Trophoblast cell (in vitro differentiated cells and primary cell): ENCODE results near the gene KLK7.

Source experiments
- DNase-seq, 2 donors: peaks; one replicate each; pipeline ENCODE4 v3.0.0-alpha.2; 2016
- H2AFZ ChIP-seq: 2 replicates; pipeline ENCODE4 v1.6.1; 2013; ENCODE audit warnings: low read length, moderate library complexity, mild to moderate bottlenecking; ENCODE audit not compliant: insufficient read depth, poor library complexity
- H2AK5ac ChIP-seq: 2 replicates; pipeline ENCODE4 v1.6.1; 2013; ENCODE audit warnings: mild to moderate bottlenecking, low read length
- H2BK120ac ChIP-seq: 2 replicates; pipeline ENCODE4 v1.6.1; 2013; ENCODE audit warnings: low read length, mild to moderate bottlenecking, moderate library complexity; ENCODE audit not compliant: insufficient read depth, poor library complexity
- H2BK12ac ChIP-seq: 2 replicates; pipeline ENCODE4 v1.6.1; 2013; ENCODE audit warnings: mild to moderate bottlenecking, low read length, moderate library complexity
- H2BK5ac ChIP-seq: 2 replicates; pipeline ENCODE4 v1.6.1; 2013; ENCODE audit warnings: low read length, low read depth, moderate library complexity, mild to moderate bottlenecking; ENCODE audit not compliant: poor library complexity
- H3K14ac ChIP-seq: 2 replicates; pipeline ENCODE4 v1.6.1; 2013; ENCODE audit warnings: mild to moderate bottlenecking, low read length
- H3K18ac ChIP-seq: 2 replicates; pipeline ENCODE4 v1.6.1; 2013; ENCODE audit warnings: mild to moderate bottlenecking, low read length
- H3K23ac ChIP-seq: 2 replicates; pipeline ENCODE4 v1.6.1; 2013; ENCODE audit warnings: low read length
- H3K27ac ChIP-seq: 2 replicates; pipeline ENCODE4 v1.5.1; 2013; ENCODE audit warnings: low read depth, mild to moderate bottlenecking, inconsistent platforms, low read length, moderate library complexity
- H3K27me3 ChIP-seq: 2 replicates; pipeline ENCODE4 v1.6.1; 2013; ENCODE audit warnings: inconsistent platforms, mild to moderate bottlenecking, low read length, moderate library complexity; ENCODE audit not compliant: insufficient read depth
- H3K36me3 ChIP-seq, 2 experiments: 1 replicate in 1 of 2; 2 replicates in 1 of 2; pipeline ENCODE4 v1.6.1; 2013; ENCODE audit warnings: low read length in 2 of 2, mild to moderate bottlenecking in 2 of 2, moderate library complexity in 1 of 2; ENCODE audit not compliant: insufficient read depth in 2 of 2, control insufficient read depth in 1 of 2
- H3K4ac ChIP-seq: 2 replicates; pipeline ENCODE4 v1.6.1; 2013; ENCODE audit warnings: low read depth, mild to moderate bottlenecking, low read length, moderate library complexity
- H3K4me1 ChIP-seq, 2 experiments: 1 replicate in 1 of 2; 2 replicates in 1 of 2; pipeline ENCODE4 v1.6.1; 2013; ENCODE audit warnings: low read length in 2 of 2, mild to moderate bottlenecking in 2 of 2, moderate library complexity in 1 of 2; ENCODE audit not compliant: insufficient read depth in 2 of 2, control insufficient read depth in 1 of 2
- H3K4me2 ChIP-seq: 2 replicates; pipeline ENCODE4 v1.6.1; 2013; ENCODE audit warnings: inconsistent platforms, mild to moderate bottlenecking, low read length, moderate library complexity
- H3K4me3 ChIP-seq: 2 replicates; pipeline ENCODE4 v1.5.1; 2013; ENCODE audit warnings: mild to moderate bottlenecking, low read depth, low read length, inconsistent platforms
- H3K79me1 ChIP-seq: one replicate; pipeline ENCODE4 v1.6.1; 2013; ENCODE audit warnings: low read length
- H3K79me2 ChIP-seq: 2 replicates; pipeline ENCODE4 v1.6.1; 2013; ENCODE audit warnings: low read length, mild to moderate bottlenecking; ENCODE audit not compliant: control insufficient read depth, insufficient read depth, poor library complexity
- H3K9ac ChIP-seq: 2 replicates; pipeline ENCODE4 v1.6.1; 2013; ENCODE audit warnings: mild to moderate bottlenecking, low read length
- H3K9me3 ChIP-seq: 2 replicates; pipeline ENCODE4 v1.6.1; 2013; ENCODE audit warnings: low read depth, mild to moderate bottlenecking, control low read depth, inconsistent platforms, low read length; ENCODE audit not compliant: insufficient read depth
- H4K12ac ChIP-seq: 2 replicates; pipeline ENCODE4 v1.6.1; 2013; ENCODE audit warnings: low read depth, mild to moderate bottlenecking, low read length, moderate library complexity
- H4K8ac ChIP-seq: 2 replicates; pipeline ENCODE4 v1.6.1; 2013; ENCODE audit warnings: low read depth, mild to moderate bottlenecking, low read length, moderate library complexity
- H4K91ac ChIP-seq: one replicate; pipeline ENCODE4 v1.6.1; 2013; ENCODE audit warnings: low read depth, mild to moderate bottlenecking, low read length, moderate library complexity
- WGBS: extraction: QIAGEN DNeasy Blood & Tissue Kit; methylation state at CpG from one replicate; pipeline ENCODE4 v1.1.7; 2013; ENCODE audit warnings: missing lambda C conversion rate; ENCODE audit not compliant: insufficient read length, insufficient coverage; ENCODE audit errors: extremely low coverage; 5-methylcytosine and 5-hydroxymethylcytosine counted together

KLK7 gene

GRCh38 chr19:50978772-50979390 lies 4.8 kb downstream of the KLK7 start:
- Histone ChIP-seq H2BK12ac (no peak overlapping the region), H3K18ac (no peak overlapping the region), H3K9ac (no peak overlapping the region), H3K4ac (no peak overlapping the region), H3K4me3 (no peak overlapping the region), H2AK5ac (no peak overlapping the region), H4K12ac (no peak overlapping the region), H4K91ac (no peak overlapping the region), H2BK120ac (no peak overlapping the region), H3K9me3 (no peaks in the 10 kb centered on the region), H3K23ac (no peak overlapping the region), H3K27me3 (no peaks in the 10 kb centered on the region), H2AFZ (no peak overlapping the region), H3K14ac (no peak overlapping the region), H4K8ac (no peak overlapping the region), H2BK5ac (no peak overlapping the region), H3K4me1 (peaks cover 9 to 17% of the 10 kb centered on the region in 2 experiments), H3K79me2 (no peaks in the 10 kb centered on the region), H3K27ac (peak overlapping the region; percentile 29), H3K79me1 (peaks cover 7% of the 10 kb centered on the region), H3K4me2 (no peak overlapping the region), H3K36me3 (no peaks in the 10 kb centered on the region)
- no peak for DNase-seq
- WGBS: no CpG with 5 or more reads among the region's 5 CpGs

- H3K23ac ChIP-seq: no peak overlapping the region
- peaks cover 2% of the 10 kb centered on the region for H3K9me3 ChIP-seq
- H3K27me3 ChIP-seq: no peaks in the 10 kb centered on the region
- peaks cover 8% of the 10 kb centered on the region for H3K79me1 ChIP-seq
- peak overlapping the region; percentile 59 for H2BK12ac ChIP-seq
- H3K14ac ChIP-seq: no peak overlapping the region
- H3K18ac ChIP-seq: no peak overlapping the region
- H3K4me1 ChIP-seq: peaks cover 14 to 21% of the 10 kb centered on the region in 2 experiments
- no peaks in the 10 kb centered on the region for H3K36me3 ChIP-seq
- H2BK120ac ChIP-seq: no peak overlapping the region
- H4K91ac ChIP-seq: no peak overlapping the region
- H3K4me2 ChIP-seq: no peak overlapping the region
- no peak overlapping the region for H3K4me3 ChIP-seq
- H3K9ac ChIP-seq: no peak overlapping the region
- H3K79me2 ChIP-seq: no peaks in the 10 kb centered on the region
- no peak overlapping the region for H3K4ac ChIP-seq
- no peak overlapping the region for H4K8ac ChIP-seq
- no peak overlapping the region for H2AK5ac ChIP-seq
- no peak overlapping the region for H2AFZ ChIP-seq
- no peak overlapping the region for H4K12ac ChIP-seq
- WGBS: no CpG with 5 or more reads among the region's 4 CpGs
- no peak overlapping the region for H2BK5ac ChIP-seq
- DNase-seq: no peak
- no peak overlapping the region for H3K27ac ChIP-seq
These were observed 6.1 kb downstream of the KLK7 start for GRCh38 chr19:50977626-50978025.

- Histone ChIP-seq H2BK5ac (peak overlapping the region; percentile 36), H3K27me3 (no peaks in the 10 kb centered on the region), H4K12ac (no peak overlapping the region), H3K79me2 (no peaks in the 10 kb centered on the region), H3K18ac (no peak overlapping the region), H3K9me3 (peaks cover 2% of the 10 kb centered on the region), H2AK5ac (peak overlapping the region; percentile 18), H3K4me2 (no peak overlapping the region), H2AFZ (peak overlapping the region; percentile 3), H2BK12ac (peak overlapping the region; percentile 83), H3K27ac (peak overlapping the region; percentile 58), H4K91ac (peak overlapping the region; percentile 38), H3K36me3 (no peaks in the 10 kb centered on the region), H4K8ac (peak overlapping the region; percentile 70), H3K4me3 (no peak overlapping the region), H2BK120ac (peak overlapping the region; percentile 26), H3K4ac (peak overlapping the region; percentile 6), H3K4me1 (peaks cover 14 to 19% of the 10 kb centered on the region in 2 experiments), H3K14ac (peak overlapping the region; percentile 24), H3K23ac (no peak overlapping the region), H3K79me1 (peaks cover 12% of the 10 kb centered on the region), H3K9ac (no peak overlapping the region)
- no peak for DNase-seq
- no CpG with 5 or more reads among the region's 8 CpGs for WGBS
These were observed 8.0 kb downstream of the KLK7 start for GRCh38 chr19:50975766-50976165.

GRCh38 chr19:50974702-50975556 lies 8.8 kb downstream of the KLK7 start:
- no peak overlapping the region for H2BK5ac ChIP-seq
- H3K9me3 ChIP-seq: peaks cover 2% of the 10 kb centered on the region
- no peak overlapping the region for H3K4me2 ChIP-seq
- H3K23ac ChIP-seq: no peak overlapping the region
- H4K91ac ChIP-seq: peak overlapping the region; percentile 38
- no peaks in the 10 kb centered on the region for H3K79me2 ChIP-seq
- no CpG with 5 or more reads among the region's 9 CpGs for WGBS
- H4K8ac ChIP-seq: no peak overlapping the region
- H3K18ac ChIP-seq: no peak overlapping the region
- H2BK120ac ChIP-seq: no peak overlapping the region
- H3K27ac ChIP-seq: peak overlapping the region; percentile 72
- peaks cover 8% of the 10 kb centered on the region for H3K79me1 ChIP-seq
- no peak overlapping the region for H3K4ac ChIP-seq
- no peak for DNase-seq
- no peak overlapping the region for H2AK5ac ChIP-seq
- no peak overlapping the region for H4K12ac ChIP-seq
- H2AFZ ChIP-seq: no peak overlapping the region
- H3K14ac ChIP-seq: no peak overlapping the region
- H3K4me1 ChIP-seq: peaks cover 12 to 16% of the 10 kb centered on the region in 2 experiments
- no peak overlapping the region for H3K4me3 ChIP-seq
- no peaks in the 10 kb centered on the region for H3K27me3 ChIP-seq
- no peak overlapping the region for H2BK12ac ChIP-seq
- no peak overlapping the region for H3K9ac ChIP-seq
- H3K36me3 ChIP-seq: no peaks in the 10 kb centered on the region
